Measurements from ENCODE around the gene POLR1H. TPM values are rescaled to one million over a fixed set of nuclear protein-coding genes. Genes with fewer than 3 reads are reported as not detected.
A peak's percentile ranks its signal among the peaks of the same experiment; 100 is the strongest.

The POLR1H gene
- total RNA-seq, 1 experiment from 2014 or later, result 42.6 TPM

DNA sequence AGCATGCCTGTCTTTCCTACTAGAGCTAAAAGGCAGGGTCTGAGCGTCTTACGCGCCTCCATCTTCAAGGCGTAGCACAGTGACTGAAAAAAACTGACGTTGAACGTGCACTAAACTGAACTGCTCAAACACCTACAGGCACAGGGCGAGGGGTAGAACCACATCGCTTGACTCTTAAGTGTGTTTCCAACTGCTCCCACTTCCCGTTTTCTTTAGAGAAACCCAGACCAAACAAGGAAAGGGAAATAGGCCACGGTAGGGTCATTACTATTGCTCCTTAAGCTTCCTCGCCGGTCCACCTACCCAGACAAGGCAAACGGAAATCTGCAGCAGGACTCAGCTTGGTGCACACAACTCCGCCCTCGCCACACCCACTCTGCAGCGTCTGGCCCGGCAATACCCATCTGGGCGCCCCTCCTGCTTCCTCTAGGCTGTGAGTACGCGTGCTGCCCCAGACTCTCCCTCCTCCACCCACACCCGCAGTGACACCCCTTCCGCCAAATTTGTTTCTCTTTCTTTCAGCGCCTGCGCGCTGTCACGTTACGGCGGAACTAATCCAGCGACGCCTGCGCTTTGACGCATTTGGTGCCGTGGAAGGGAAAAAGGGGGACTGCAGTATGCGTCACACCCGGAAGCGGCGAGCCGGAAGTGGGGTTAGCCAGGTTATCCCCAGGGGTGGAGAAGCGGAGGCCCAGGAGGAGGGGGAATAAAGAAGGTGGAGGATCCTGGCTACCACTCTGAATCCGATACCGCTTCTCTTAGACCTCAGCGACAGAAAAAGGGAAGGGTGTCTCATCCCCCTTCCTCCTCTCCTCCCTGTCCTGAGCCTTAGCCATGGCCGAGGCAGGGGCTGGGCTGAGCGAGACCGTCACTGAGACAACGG lies 5.8 kb downstream of the POLR1H start, which contains the start of gene PPP1R11 (continued):
- TF ChIP-seq SP1 (IDR thresholded peaks at IDR 0.05; ENCODE audit: low read depth), result peak; percentile 91
- TF ChIP-seq EZH2 (IDR thresholded peaks at IDR 0.05), result no peak
- peak; percentile 88 for TF ChIP-seq POLR2AphosphoS5 (IDR thresholded peaks at IDR 0.05; ENCODE audit: low read depth, low read length)
- peak; percentile 81 for TF ChIP-seq CBX3 (IDR thresholded peaks at IDR 0.05; ENCODE audit: low read depth)
- peak; percentile 94 for TF ChIP-seq MAX (IDR thresholded peaks at IDR 0.05)

- Histone ChIP-seq H3K27ac (ENCODE audit: low read depth, low read length) (peak overlapping the region; percentile 41), H4K20me1 (ENCODE audit: insufficient read depth) (no peaks in the 10 kb centered on the region), H3K4me2 (ENCODE audit: low read length) (peak overlapping the region; percentile 83), H3K4me3 (replicated peaks in 1 of 2; ENCODE audit: low read depth in 1 of 2, low read length in 2 of 2) (peak overlapping the region; percentile 78 to 84), H2AFZ (ENCODE audit: low read depth, low read length, poor library complexity, severe bottlenecking) (no peak overlapping the region), H3K9me3 (ENCODE audit: control insufficient read depth in 1 of 2, insufficient read depth in 1 of 2, low read depth in 1 of 2, low read length in 2 of 2) (no peaks in the 10 kb centered on the region), H3K9me2 (ENCODE audit: insufficient read depth) (no peaks in the 10 kb centered on the region), H3K79me2 (ENCODE audit: insufficient read depth, low read length) (peaks cover 23% of the 10 kb centered on the region), H3K27me3 (ENCODE audit: insufficient read depth, low read length) (no peaks in the 10 kb centered on the region), H3K4me1 (ENCODE audit: control insufficient read depth in 1 of 2, insufficient read depth in 2 of 2, low read length in 2 of 2) (peaks cover 7 to 20% of the 10 kb centered on the region in 2 experiments; a peak in 3 of 4 replicates), H3K36me3 (ENCODE audit: control insufficient read depth in 1 of 2, insufficient read depth in 2 of 2, low read length in 2 of 2) (peaks cover 2 to 13% of the 10 kb centered on the region in 2 experiments; a peak in 2 of 4 replicates), H3K9ac (ENCODE audit: low read length) (peak overlapping the region; percentile 75)
- ATAC-seq, result no peak
- no peak for DNase-seq (ENCODE audit: low read depth, low spot score)
- BruUV-seq (replicated peaks), result TSS peak; percentile 21
- ChIA-PET RAD21 (ENCODE audit: low non-redundant PET in 1 of 2, low total read pairs in 2 of 2, uncharacterized antibody in 2 of 2, unreplicated experiment in 2 of 2) (no interaction called here), POLR2A (interaction anchor here (1.4 kb wide), 2 partner anchors 27 to 146 kb away, joined by 3 to 4 read pairs; partner anchors contain the start of gene TRIM26), CTCF (interaction anchor here (1.3 kb wide), 1 partner anchor 24 kb away, joined by 3 read pairs; no protein-coding TSS in a partner anchor)
- TF ChIP-seq EZH2 (IDR thresholded peaks at IDR 0.05), result no peak
- TF ChIP-seq ZBTB33 (IDR thresholded peaks at IDR 0.05; ENCODE audit: extremely low read depth, insufficient replicate concordance, low read length), result no peak
- TF ChIP-seq RAD21 (IDR thresholded peaks at IDR 0.05; ENCODE audit: low read depth), result no peak
- TF ChIP-seq, protein P1, sequence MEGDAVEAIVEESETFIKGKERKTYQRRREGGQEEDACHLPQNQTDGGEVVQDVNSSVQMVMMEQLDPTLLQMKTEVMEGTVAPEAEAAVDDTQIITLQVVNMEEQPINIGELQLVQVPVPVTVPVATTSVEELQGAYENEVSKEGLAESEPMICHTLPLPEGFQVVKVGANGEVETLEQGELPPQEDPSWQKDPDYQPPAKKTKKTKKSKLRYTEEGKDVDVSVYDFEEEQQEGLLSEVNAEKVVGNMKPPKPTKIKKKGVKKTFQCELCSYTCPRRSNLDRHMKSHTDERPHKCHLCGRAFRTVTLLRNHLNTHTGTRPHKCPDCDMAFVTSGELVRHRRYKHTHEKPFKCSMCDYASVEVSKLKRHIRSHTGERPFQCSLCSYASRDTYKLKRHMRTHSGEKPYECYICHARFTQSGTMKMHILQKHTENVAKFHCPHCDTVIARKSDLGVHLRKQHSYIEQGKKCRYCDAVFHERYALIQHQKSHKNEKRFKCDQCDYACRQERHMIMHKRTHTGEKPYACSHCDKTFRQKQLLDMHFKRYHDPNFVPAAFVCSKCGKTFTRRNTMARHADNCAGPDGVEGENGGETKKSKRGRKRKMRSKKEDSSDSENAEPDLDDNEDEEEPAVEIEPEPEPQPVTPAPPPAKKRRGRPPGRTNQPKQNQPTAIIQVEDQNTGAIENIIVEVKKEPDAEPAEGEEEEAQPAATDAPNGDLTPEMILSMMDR (IDR thresholded peaks at IDR 0.05 in 2 of 3, conservative IDR thresholded peaks at IDR 0.05 in 1 of 3; ENCODE audit: borderline replicate concordance in 1 of 3, insufficient read depth in 1 of 3, low read depth in 2 of 3, low read length in 2 of 3), result no peak
- TF ChIP-seq SIN3A (IDR thresholded peaks at IDR 0.05; ENCODE audit: low read depth), result no peak
- TF ChIP-seq JUND (IDR thresholded peaks at IDR 0.05), result no peak
- no peak for TF ChIP-seq MAX (IDR thresholded peaks at IDR 0.05)
- TF ChIP-seq SP1 (IDR thresholded peaks at IDR 0.05; ENCODE audit: low read depth), result no peak
- TF ChIP-seq CBX3 (IDR thresholded peaks at IDR 0.05; ENCODE audit: low read depth), result no peak
- TF ChIP-seq SRF (IDR thresholded peaks at IDR 0.05; ENCODE audit: low read depth), result no peak
- TF ChIP-seq EGR1 (IDR thresholded peaks at IDR 0.05; ENCODE audit: low read depth), result no peak
- no peak for TF ChIP-seq EZH2phosphoT487 (IDR thresholded peaks at IDR 0.05; ENCODE audit: borderline replicate concordance)
- TF ChIP-seq POLR2AphosphoS5 (IDR thresholded peaks at IDR 0.05; ENCODE audit: low read depth, low read length), result no peak
- no peak for TF ChIP-seq ZFX (IDR thresholded peaks at IDR 0.05)
- no peak for TF ChIP-seq ATF3 (IDR thresholded peaks at IDR 0.05)
- no peak for TF ChIP-seq TCF7L2 (IDR thresholded peaks at IDR 0.05; ENCODE audit: borderline replicate concordance, extremely low read depth, insufficient read depth, insufficient read length)
- no peak for TF ChIP-seq ELF1 (IDR thresholded peaks at IDR 0.05; ENCODE audit: borderline replicate concordance, low read depth)
- intact Hi-C loops (cut with micrococcal nuclease), result no loop called here
Measured at GRCh38 chr6:30067460-30068139, 6.5 kb downstream of the POLR1H start.

Data from HCT116 (cell line).